ENCODE results near the gene WDR74.
"Not testable (repeated sequence)": the region's sequence is repeated elsewhere in the genome, so short reads cannot be mapped to it uniquely, and the experiment has no call there.

Gene WDR74

GRCh38 chr11:62839050-62839945, at the start of gene WDR74:
TSS of gene WDR74 (minus strand) at chr11:62839590. CDS start at chr11:62839570, 20 bp downstream.
- DNase-seq: peak; percentile 71 to 98 (median 87)

DNA sequence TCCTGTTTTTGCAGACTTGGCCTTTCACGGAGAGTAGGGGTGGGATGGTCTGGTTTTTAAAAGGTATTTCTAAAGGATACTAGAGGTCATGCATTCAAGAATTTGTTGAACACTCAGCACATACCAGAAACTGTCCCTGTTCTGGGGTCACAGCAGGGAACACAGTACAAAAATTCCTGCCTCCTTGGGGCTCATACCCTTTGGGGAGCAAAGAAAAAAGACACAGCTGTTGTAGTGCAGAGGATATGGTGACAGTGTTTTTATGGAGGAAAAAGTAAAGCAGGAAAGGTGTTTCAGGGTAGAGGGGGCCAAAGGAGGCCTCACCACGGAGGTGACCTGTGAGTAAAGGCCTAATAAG, 49.7 kb upstream of the WDR74 start:
- no peak for DNase-seq

DNA sequence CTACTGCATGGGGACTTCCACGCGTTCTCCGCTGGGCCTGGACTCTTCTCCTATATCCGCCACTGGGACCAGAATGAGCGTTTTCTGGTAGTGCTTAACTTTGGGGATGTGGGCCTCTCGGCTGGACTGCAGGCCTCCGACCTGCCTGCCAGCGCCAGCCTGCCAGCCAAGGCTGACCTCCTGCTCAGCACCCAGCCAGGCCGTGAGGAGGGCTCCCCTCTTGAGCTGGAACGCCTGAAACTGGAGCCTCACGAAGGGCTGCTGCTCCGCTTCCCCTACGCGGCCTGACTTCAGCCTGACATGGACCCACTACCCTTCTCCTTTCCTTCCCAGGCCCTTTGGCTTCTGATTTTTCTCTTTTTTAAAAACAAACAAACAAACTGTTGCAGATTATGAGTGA, 49.0 kb upstream of the WDR74 start:
- no peak for DNase-seq

GRCh38 chr11:62885137-62885750, 45.9 kb upstream of the WDR74 start:
- DNase-seq: no peak

DNA sequence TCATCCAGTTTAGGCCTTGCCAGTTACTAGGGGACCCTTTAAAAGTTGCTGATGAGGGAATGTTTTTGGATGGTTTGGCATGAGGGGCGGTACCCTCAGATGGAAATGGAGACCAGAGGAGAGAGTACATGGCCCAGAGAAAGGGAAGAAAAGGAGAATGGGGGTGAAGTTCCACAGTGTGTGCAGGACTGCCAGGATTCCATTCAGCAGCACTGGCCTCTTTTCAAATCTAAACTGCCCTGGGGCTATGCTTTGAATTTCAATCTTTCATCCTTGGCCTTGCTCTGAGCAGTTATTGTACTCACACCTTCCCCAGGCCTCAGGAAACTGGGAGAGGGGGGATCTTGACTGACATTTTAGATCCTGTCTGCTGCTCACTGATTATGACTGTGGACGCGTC, 44.3 kb upstream of the WDR74 start:
- DNase-seq: peak in 16 of 56 donors; percentile 9 to 51 (median 21)

GRCh38 chr11:62882788-62883501, 43.6 kb upstream of the WDR74 start:
- no peak for DNase-seq

DNA sequence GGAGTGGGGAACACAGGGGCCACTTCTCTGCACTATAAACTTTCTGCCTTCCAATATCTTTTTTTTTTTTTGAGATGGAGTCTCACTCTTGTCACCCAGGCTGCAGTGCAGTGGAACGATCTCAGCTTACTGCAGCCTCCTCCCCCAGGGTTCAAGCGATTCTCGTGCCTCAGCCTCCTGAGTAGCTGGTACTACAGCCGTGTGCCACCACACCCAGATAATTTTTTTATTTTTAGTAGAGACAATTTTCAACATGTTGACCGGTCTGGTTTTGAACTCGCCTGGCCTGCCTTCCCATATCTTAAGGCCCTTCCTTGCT, 43.0 kb upstream of the WDR74 start:
- DNase-seq: no peak

DNA sequence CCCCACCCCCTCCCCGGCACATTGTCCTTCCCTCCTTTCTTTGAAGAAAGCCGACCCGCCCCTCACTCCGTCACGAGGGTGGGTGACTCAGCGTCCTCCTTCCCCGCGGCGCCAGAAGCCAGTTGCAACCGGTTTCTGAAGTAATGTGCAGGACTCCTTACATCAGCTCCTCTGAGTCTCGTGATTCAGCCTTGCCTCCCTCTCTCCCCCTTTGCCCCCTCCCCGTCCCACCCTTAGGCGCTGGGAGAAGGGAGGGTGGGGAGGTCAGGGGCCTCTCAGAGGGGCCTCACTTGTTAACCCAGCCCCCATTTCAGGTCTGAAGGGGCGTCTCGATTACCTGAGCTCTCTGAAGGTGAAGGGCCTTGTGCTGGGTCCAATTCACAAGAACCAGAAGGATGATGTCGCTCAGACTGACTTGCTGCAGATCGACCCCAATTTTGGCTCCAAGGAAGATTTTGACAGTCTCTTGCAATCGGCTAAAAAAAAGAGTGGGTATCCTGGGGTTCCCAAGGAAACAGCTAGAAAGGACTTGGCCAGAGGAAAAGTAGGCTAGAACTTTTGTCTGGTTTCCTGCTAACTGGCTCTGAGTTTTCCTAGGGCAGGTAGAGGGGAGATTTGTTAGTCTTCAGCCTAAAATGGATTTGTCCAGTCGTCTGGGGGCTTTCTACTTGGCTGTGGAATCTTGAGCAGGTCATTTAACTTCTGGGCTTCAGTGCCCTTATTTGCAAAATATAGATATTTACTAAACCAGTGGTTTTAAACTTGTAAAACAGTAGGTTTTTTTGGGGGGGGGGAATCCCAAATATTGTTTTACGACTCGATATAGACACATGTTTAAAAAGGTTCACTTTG, 42.4 kb upstream of the WDR74 start:
- DNase-seq: peak in 52 of 56 donors; percentile 25 to 97 (median 84)

DNA sequence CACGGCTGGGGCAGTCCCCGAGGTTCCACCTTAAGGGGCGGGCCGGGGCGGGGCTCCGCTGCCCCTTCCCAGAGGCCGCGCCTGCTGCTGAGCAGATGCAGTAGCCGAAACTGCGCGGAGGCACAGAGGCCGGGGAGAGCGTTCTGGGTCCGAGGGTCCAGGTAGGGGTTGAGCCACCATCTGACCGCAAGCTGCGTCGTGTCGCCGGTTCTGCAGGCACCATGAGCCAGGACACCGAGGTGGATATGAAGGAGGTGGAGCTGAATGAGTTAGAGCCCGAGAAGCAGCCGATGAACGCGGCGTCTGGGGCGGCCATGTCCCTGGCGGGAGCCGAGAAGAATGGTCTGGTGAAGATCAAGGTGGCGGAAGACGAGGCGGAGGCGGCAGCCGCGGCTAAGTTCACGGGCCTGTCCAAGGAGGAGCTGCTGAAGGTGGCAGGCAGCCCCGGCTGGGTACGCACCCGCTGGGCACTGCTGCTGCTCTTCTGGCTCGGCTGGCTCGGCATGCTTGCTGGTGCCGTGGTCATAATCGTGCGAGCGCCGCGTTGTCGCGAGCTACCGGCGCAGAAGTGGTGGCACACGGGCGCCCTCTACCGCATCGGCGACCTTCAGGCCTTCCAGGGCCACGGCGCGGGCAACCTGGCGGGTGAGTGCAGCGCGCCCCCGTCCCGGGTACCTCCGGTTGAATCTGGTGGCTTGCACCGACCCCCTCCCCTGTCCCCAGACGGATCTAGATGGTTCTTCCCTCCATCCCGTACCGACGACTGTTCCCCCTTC, 41.6 kb upstream of the WDR74 start, which contains the start of gene SLC3A2:
SLC3A2 (plus strand) TSS at position 94 of the 776 bp plus-strand sequence; CDS start at position 222, 128 bp downstream.
- peak in 55 of 56 donors; percentile 48 to 94 (median 83) for DNase-seq

DNA sequence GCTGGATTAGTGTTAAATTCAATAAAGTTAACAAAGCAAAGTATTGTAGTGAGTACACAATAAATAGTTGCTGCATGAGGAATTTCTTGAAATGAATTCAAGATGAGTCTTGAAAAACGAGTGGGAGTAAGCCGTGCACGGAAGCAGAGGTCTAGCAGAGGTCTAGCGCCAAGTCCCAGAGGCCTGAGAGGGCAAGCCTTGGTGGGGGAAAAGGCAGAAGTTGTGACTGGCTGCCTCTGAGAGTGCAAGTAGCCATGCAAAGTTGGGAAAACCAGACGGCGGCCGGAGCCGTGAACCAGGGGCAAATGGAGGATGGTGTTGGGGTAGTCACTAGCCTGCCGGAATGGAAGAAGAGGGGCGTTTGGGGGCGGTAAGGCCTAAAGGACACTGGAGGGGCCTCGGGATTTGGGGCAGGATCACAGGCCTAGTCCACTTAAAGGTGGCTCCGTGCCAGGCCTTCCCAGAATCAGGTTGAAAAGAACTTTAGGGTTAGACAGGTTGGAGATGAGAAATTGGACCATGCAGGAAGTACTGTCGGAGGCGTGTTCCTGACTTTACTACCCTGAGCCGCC, 40.9 kb upstream of the WDR74 start:
- peak in 14 of 56 donors; percentile 42 to 85 (median 64) for DNase-seq

DNA sequence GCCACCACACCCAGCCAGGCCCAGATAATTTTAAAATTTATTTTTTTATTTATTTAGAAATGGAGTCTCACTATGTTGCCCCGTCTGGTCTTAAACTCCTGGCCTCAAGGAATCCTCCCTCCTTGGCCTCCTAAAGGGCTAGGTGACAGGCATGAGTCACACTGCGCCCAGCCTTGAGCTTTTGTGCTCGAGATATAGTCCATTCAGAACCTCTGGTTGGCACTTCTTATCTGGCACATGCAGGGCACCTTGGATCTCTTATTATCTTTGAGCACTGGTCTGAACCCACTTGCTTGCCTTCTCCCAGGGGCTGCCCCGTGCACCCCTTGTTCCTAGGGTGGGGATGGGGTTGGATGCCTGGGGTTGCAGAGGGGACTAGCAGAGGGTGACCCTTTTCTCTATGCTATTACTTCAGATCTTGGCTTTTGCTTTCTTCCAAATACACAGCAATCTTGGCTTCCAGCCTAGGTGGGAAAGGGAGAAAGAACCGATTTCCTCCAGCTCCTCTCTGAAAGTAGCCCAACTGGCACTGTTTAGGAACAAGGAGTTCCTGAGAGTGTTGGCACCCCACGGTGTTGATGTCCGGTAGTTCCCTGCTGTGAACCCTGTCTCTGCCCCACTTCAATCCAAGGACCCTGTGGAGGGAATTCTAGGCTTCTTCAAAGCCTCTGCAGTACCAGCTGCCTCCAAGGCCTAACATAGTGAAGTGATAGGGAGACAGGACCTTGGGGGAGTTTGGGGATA, 40.0 kb upstream of the WDR74 start:
- DNase-seq: peak in 29 of 56 donors; percentile 6 to 56 (median 20)

GRCh38 chr11:62876712-62877111, 37.3 kb upstream of the WDR74 start:
- DNase-seq: no peak

DNA sequence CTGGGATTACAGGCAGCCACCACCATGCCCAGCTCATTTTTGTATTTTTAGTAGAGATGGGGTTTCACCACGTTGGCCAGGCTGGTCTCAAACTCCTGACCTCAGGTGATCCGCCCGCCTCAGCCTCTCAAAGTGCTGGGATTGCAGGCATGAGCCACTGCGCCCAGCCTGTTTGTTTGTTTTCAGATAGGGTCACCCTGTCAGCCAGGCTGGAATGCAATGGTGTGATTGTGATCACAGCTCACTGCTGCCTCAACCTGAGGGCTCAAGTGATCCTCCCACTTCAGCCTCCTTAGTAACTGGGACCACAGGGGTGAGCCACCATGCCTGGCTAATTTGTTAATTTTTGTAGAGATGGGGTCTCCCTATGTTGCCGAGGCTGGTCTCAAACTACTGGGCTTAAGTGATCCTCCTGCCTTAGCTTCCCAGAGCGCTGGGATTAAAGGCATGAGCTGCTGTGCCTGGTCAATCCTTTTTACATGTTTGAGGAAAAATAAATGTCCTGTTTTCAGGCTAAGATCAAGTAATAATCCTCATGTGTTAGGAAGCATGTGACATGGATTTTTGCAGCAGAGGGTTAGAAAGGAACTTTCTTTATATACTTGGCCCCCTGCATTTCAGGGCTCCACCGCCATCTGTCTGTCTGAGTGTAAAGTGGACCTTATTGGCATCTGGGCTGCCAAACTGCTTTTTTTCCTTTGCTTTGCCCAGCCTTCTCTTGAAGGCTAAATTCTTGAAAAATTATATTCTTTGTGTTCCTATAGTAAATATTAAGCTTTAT, 36.5 kb upstream of the WDR74 start:
- DNase-seq: no peak

- no peak for DNase-seq
Measured at GRCh38 chr11:62874851-62875250, 35.5 kb upstream of the WDR74 start.

- no peak for DNase-seq
Measured at GRCh38 chr11:62865635-62866034, 26.2 kb upstream of the WDR74 start.

DNA sequence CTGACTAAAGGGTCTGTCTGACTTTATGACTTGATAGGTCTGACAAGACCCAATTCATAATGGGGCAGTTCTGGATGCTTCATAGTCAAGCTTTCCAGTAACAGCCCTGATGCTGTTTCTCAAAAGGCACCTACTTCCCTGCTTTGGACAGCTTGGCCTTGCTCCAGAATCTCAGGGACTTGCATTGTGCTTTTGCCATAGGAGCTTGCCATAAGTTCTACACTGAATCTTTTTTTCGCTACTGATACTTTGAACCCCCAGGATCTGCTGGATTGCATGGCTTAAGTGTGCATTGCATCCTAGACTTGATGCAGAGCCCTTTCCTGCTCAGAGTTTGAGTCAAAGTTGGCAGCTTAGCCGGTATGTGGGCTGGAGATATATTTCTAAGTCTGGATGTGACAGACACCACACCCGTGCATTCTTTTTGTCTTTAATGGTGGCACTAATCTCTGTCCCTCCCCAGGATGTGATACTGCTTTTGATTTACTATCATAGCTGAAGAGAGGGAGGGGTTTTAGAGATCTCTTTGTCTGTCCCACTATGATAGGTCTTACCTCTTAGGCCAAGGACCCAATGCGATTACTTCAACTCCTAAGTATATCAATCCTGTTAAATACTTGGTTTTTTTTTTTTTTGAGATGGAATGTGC, 24.4 kb upstream of the WDR74 start:
- no peak for DNase-seq

DNA sequence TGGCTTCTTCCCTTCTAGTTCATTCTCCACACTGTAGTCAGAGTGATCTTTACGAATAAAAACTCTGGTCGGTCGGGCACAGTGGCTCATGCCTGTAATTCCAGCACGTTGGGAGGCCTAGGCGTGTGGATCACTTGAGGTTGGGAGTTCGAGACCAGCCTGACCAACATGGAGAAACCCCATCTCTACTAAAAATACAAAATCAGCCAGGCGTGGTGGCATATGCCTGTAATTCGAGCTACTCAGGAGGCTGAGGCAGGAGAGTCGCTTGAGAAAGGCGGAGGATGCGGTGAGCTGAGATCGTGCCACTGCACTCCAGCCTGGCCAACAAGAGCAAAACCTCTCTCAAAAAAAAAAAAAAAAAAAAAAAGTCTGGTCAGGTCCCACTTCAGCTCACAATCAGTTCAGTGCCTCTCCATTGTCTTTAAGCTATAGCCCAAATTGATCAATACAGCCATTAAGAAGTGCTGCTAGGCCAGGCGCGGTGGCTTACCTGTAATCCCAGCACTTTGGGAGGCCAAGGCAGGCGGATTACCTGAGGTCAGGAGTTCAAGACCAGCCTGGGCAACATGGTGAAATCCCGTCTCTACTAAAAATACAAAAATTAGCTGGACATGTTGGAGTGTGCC, 22.3 kb upstream of the WDR74 start:
- DNase-seq: not testable (repeated sequence)

Measured in amygdala (tissue), 56 donors.